A549 (cell line): ENCODE results near the gene EPC2. TPM values are rescaled to one million over a fixed set of nuclear protein-coding genes. Genes with fewer than 3 reads are reported as not detected.

ENCODE experiments used
- ATAC-seq, 2 experiments: fragments of 200-7000 bp in 1 of 2; fragments of >200 bp in 1 of 2; cut with Nextera tagmentation in 1 of 2; cut with Tn5 transposase in 1 of 2; 3 replicates each; pipeline versions ENCODE4 v1.8.0 to v1.9.1; 2018 to 2020; ENCODE audit warnings: mild to moderate bottlenecking in 1 of 2, moderate library complexity in 1 of 2
- CTCF ChIA-PET: fragments of 300-600 bp; sonication (Branson Sonifier 250); formaldehyde crosslinking; extraction: SDS; loops from one replicate; lab custom pipeline; 2021; ENCODE audit warnings: antibody characterized with exemption, inconsistent platforms; lab: Yijun Ruan, JAX
- POLR2A ChIA-PET: fragments of 350-600 bp; formaldehyde crosslinking; extraction: SDS; loops from one replicate; lab custom pipeline; 2021; ENCODE audit warnings: antibody characterized with exemption, inconsistent platforms; lab: Yijun Ruan, JAX
- DNase-seq, 2 experiments: peaks; one replicate each; pipeline versions ENCODE4 v3.0.0 to v3.0.0-alpha.2; 2011 to 2016; ENCODE audit warnings: low read depth in 1 of 2, low spot score in 1 of 2
- FAIRE-seq: peaks from 2 replicates; lab custom pipeline; 2011; peaks lifted over from hg19 to GRCh38; lab: Jason Lieb, UNC
- H3K27ac ChIP-seq, 2 experiments: fragments of >200 bp; sonication (Bioruptor Twin); formaldehyde crosslinking; 3 replicates each; pipeline ENCODE4 v1.5.1; 2016 to 2017
- H3K4me1 ChIP-seq: fragments of >200 bp; sonication (Bioruptor Twin); formaldehyde crosslinking; 3 replicates; pipeline ENCODE4 v1.6.1; 2016
- H3K4me2 ChIP-seq: fragments of >200 bp; sonication (Bioruptor Twin); formaldehyde crosslinking; 3 replicates; pipeline ENCODE4 v1.6.1; 2016
- H3K4me3 ChIP-seq: fragments of >200 bp; sonication (Bioruptor Twin); formaldehyde crosslinking; 3 replicates; pipeline ENCODE4 v1.5.1; 2016
- H3K9me3 ChIP-seq: fragments of >200 bp; sonication (Bioruptor Twin); formaldehyde crosslinking; 3 replicates; pipeline ENCODE4 v1.6.1; 2016
- BHLHE40 ChIP-seq: IDR thresholded peaks from 2 replicates; pipeline ENCODE4 v1.6.1; 2012; ENCODE audit warnings: low read depth, low read length, inconsistent platforms
- CHD4 ChIP-seq: fragments of 200-600 bp; sonication (generic); IDR thresholded peaks from 2 replicates; pipeline ENCODE4 v1.6.1; 2016; ENCODE audit warnings: antibody characterized with exemption, mild to moderate bottlenecking, borderline replicate concordance
- ELK1 ChIP-seq: fragments of 150-350 bp; IDR thresholded peaks from 2 replicates; pipeline ENCODE4 v1.6.1; 2014; ENCODE audit warnings: low read depth, mild to moderate bottlenecking, low read length
- EP300 ChIP-seq, 2 experiments: fragments of >200 bp; sonication (Bioruptor Twin); formaldehyde crosslinking; IDR thresholded peaks; 2 replicates in 1 of 2; 3 replicates in 1 of 2; pipeline ENCODE4 v1.6.1; 2016 to 2017
- FOSL2 ChIP-seq, 2 experiments: fragments of 450-650 bp in 1 of 2; fragments of >200 bp in 1 of 2; sonication (Bioruptor Twin) in 1 of 2; formaldehyde crosslinking; IDR thresholded peaks; 2 replicates each; pipeline versions ENCODE4 v1.5.0 to v1.6.1; 2016 to 2020; ENCODE audit warnings: mild to moderate bottlenecking in 1 of 2, moderate library complexity in 1 of 2
- GATA3 ChIP-seq: IDR thresholded peaks from 2 replicates; pipeline ENCODE4 v1.6.1; 2012; ENCODE audit warnings: borderline replicate concordance
- HES2 ChIP-seq: fragments of >200 bp; sonication (Bioruptor Twin); formaldehyde crosslinking; IDR thresholded peaks from 2 replicates; pipeline ENCODE4 v1.6.1; 2016
- HOXB13 ChIP-seq: fragments of 250-450 bp; sonication (Bioruptor Pico); IDR thresholded peaks from 2 replicates; pipeline ENCODE4 v1.5.0; 2020; ENCODE audit warnings: low read depth, mild to moderate bottlenecking, moderate library complexity
- HOXB5 ChIP-seq: fragments of 250-450 bp; sonication (Bioruptor Pico); IDR thresholded peaks from 2 replicates; pipeline ENCODE4 v1.5.0; 2020; ENCODE audit warnings: mild to moderate bottlenecking, moderate library complexity
- JUNB ChIP-seq: fragments of >200 bp; sonication (Bioruptor Twin); formaldehyde crosslinking; IDR thresholded peaks from 2 replicates; pipeline ENCODE4 v1.6.1; 2016
- MAFK ChIP-seq: fragments of 450-650 bp; IDR thresholded peaks from 2 replicates; pipeline ENCODE4 v1.6.1; 2014; ENCODE audit not compliant: partially characterized antibody
- NPAS2 ChIP-seq: fragments of 250-450 bp; sonication (Bioruptor Pico); IDR thresholded peaks from 2 replicates; pipeline ENCODE4 v1.8.0; 2022; ENCODE audit warnings: mild to moderate bottlenecking, moderate library complexity, borderline replicate concordance
- PHF8 ChIP-seq: fragments of 200-600 bp; sonication (generic); IDR thresholded peaks from 2 replicates; pipeline ENCODE4 v1.6.1; 2016; ENCODE audit warnings: low read depth, mild to moderate bottlenecking, antibody characterized with exemption, moderate library complexity, borderline replicate concordance
- POLR2A ChIP-seq: IDR thresholded peaks from 2 replicates; pipeline ENCODE4 v1.6.1; 2012; ENCODE audit warnings: mild to moderate bottlenecking, low read length
- POLR2AphosphoS2 ChIP-seq: conservative IDR thresholded peaks from 2 replicates; pipeline ENCODE4 v1.6.1; 2012; ENCODE audit warnings: low read length, improper control_type of control experiment, inconsistent platforms
- RARB ChIP-seq: fragments of 250-450 bp; sonication (Bioruptor Pico); IDR thresholded peaks from 2 replicates; pipeline ENCODE4 v1.8.0; 2021; ENCODE audit warnings: mild to moderate bottlenecking, moderate library complexity
- SREBF2 ChIP-seq: fragments of 450-650 bp; IDR thresholded peaks from 2 replicates; pipeline ENCODE4 v1.6.1; 2014; ENCODE audit warnings: mild to moderate bottlenecking, moderate library complexity
- TP53 ChIP-seq: fragments of 250-450 bp; sonication (Bioruptor Pico); IDR thresholded peaks from 2 replicates; pipeline ENCODE4 v1.5.0; 2021; ENCODE audit warnings: mild to moderate bottlenecking, moderate library complexity
- ZC3H11A ChIP-seq: fragments of 450-650 bp; IDR thresholded peaks from 2 replicates; pipeline ENCODE4 v1.6.1; 2014; ENCODE audit warnings: antibody characterized with exemption, mild to moderate bottlenecking
- ZFP36 ChIP-seq: fragments of 450-650 bp; IDR thresholded peaks from 2 replicates; pipeline ENCODE4 v1.6.1; 2014; ENCODE audit warnings: borderline replicate concordance; ENCODE audit not compliant: partially characterized antibody
- WGBS: methylation state at CpG from one replicate; pipeline ENCODE4 v1.1.6; 2017; ENCODE audit errors: missing lambda C conversion rate; 5-methylcytosine and 5-hydroxymethylcytosine counted together
- polyA plus RNA-seq, 4 experiments: library from polyadenylated mRNA; depleted of rRNA in 3 of 4; stranded (reverse); fragments of >200 nt; fragmentation: RNase III in 1 of 4; extraction: RNeasy Plus Mini Kit Qiagen cat#74134 plus additional on column Dnase treatment in 1 of 4; gene quantifications; 2 replicates in 3 of 4; 3 replicates in 1 of 4; pipeline ENCODE4 v1.2.3, GENCODE V29; 2011 to 2017
- TF ChIP-seq, protein P1 (sequence below): fragments of 250-450 bp; sonication (Bioruptor Pico); IDR thresholded peaks from 2 replicates; pipeline ENCODE4 v1.5.0; 2021; ENCODE audit warnings: mild to moderate bottlenecking, moderate library complexity, borderline replicate concordance
- TF ChIP-seq, protein P2 (sequence below): IDR thresholded peaks from 2 replicates; pipeline ENCODE4 v1.6.1; 2012

The EPC2 gene
- polyA plus RNA-seq, 2 of the 4 experiments (the other 2 are of a cell fraction) = 8.8 to 23.0 TPM

DNA sequence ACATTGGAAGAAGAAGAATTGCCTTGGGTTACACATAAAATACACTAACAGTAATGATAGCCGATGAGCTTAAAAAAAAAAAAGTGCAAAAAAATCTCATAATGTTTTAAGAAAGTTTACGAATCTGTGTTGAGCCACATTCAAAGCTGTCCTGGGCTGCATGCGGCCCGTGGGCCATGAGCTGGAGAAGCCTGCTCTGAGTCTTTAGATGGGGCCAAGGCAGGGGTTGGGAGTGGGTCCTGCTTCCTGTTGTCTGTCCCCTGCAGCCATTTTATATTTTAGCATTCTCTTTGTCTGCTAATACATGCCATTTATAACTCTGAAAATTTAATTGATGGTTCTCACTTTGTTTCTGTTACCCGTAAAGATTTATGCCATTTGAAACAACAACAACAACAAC is 93.2 kb downstream of the EPC2 start:
- no peak for TF ChIP-seq ZC3H11A
- TF ChIP-seq HES2 = no peak
- no peak for TF ChIP-seq HOXB5 (CRISPR knock-in tag)
- no peak for TF ChIP-seq POLR2AphosphoS2
- ChIA-PET POLR2A (no interaction called here), CTCF (no interaction called here)
- no peak for FAIRE-seq
- Histone ChIP-seq H3K9me3 (no peaks in the 10 kb centered on the region), H3K27ac (no peak overlapping the region), H3K4me3 (no peak overlapping the region), H3K4me1 (no peaks in the 10 kb centered on the region), H3K4me2 (no peak overlapping the region)
- 96% methylated on average over 5 of the region's 5 CpGs for WGBS
- no peak for ATAC-seq
- DNase-seq = no peak

- TF ChIP-seq HOXB13 (CRISPR knock-in tag) = no peak
- TF ChIP-seq PHF8 = no peak
- TF ChIP-seq ELK1 = no peak
- no peak for TF ChIP-seq MAFK
- TF ChIP-seq TP53 (CRISPR knock-in tag) = no peak
- no peak for TF ChIP-seq GATA3
- no peak for TF ChIP-seq BHLHE40
- TF ChIP-seq ZFP36 = no peak
- no peak for TF ChIP-seq FOSL2 (IDR thresholded peaks at IDR 0.05)
- no peak for TF ChIP-seq FOSL2 (CRISPR knock-in tag; IDR thresholded peaks at IDR 0.05)
- TF ChIP-seq, protein P1, sequence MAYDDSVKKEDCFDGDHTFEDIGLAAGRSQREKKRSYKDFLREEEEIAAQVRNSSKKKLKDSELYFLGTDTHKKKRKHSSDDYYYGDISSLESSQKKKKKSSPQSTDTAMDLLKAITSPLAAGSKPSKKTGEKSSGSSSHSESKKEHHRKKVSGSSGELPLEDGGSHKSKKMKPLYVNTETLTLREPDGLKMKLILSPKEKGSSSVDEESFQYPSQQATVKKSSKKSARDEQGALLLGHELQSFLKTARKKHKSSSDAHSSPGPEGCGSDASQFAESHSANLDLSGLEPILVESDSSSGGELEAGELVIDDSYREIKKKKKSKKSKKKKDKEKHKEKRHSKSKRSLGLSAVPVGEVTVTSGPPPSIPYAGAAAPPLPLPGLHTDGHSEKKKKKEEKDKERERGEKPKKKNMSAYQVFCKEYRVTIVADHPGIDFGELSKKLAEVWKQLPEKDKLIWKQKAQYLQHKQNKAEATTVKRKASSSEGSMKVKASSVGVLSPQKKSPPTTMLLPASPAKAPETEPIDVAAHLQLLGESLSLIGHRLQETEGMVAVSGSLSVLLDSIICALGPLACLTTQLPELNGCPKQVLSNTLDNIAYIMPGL = no peak
- TF ChIP-seq JUNB = no peak
- TF ChIP-seq HOXB5 (CRISPR knock-in tag) = no peak
- TF ChIP-seq RARB = no peak
- no peak for TF ChIP-seq SREBF2
- no peak for TF ChIP-seq NPAS2 (CRISPR knock-in tag)
- no peak for TF ChIP-seq CHD4
- no peak for TF ChIP-seq EP300 (IDR thresholded peaks at IDR 0.05)
- TF ChIP-seq, protein P2, sequence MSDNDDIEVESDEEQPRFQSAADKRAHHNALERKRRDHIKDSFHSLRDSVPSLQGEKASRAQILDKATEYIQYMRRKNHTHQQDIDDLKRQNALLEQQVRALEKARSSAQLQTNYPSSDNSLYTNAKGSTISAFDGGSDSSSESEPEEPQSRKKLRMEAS = no peak
- no peak for TF ChIP-seq POLR2A
- FAIRE-seq (no peak), DNase-seq (no peak), ATAC-seq (no peak)
- Histone ChIP-seq H3K9me3 (no peaks in the 10 kb centered on the region), H3K4me3 (no peak overlapping the region), H3K4me1 (no peaks in the 10 kb centered on the region), H3K27ac (no peak overlapping the region), H3K4me2 (no peak overlapping the region)
- WGBS = 72% methylated on average over 2 of the region's 2 CpGs
- POLR2A ChIA-PET = interaction anchor here (0.7 kb wide), 1 partner anchor 848 kb away, joined by 10 read pairs; no protein-coding TSS in a partner anchor
- CTCF ChIA-PET = interaction anchor here (0.6 to 0.7 kb wide), 2 partner anchors 21 to 702 kb away, joined by 3 to 5 read pairs; no protein-coding TSS in a partner anchor
Measured at GRCh38 chr2:148739454-148740105, 95.0 kb downstream of the EPC2 start.
